ENCODE results near the gene SEMA5A.

GRCh38 chr5:9263656-9264055 lies 282.2 kb downstream of the SEMA5A start:
- TF ChIP-seq POLR2A (IDR thresholded peaks at IDR 0.05) (no peak), CTCF (IDR thresholded peaks at IDR 0.05) (no peak)

All from uterus (tissue), 2 donors.